HG02571 (cell line): ENCODE data around the gene SEMA5A.

Experiments
- ATAC-seq: cut with Tn5 transposase; IDR thresholded peaks from one replicate; pipeline ENCODE4 v1.9.1; 2021; ENCODE audit warnings: mild to moderate bottlenecking, moderate library complexity; ENCODE audit not compliant: unreplicated experiment

The SEMA5A gene

GRCh38 chr5:9452181-9452580, 93.7 kb downstream of the SEMA5A start:
- no peak for ATAC-seq

- ATAC-seq: no peak
Measured at GRCh38 chr5:9451037-9451436, 94.8 kb downstream of the SEMA5A start.

- ATAC-seq: no peak
Measured at GRCh38 chr5:9447691-9448090, 98.2 kb downstream of the SEMA5A start.

- ATAC-seq: no peak
Measured at GRCh38 chr5:9445826-9446388, 100.0 kb downstream of the SEMA5A start.

- no peak for ATAC-seq
Measured at GRCh38 chr5:9444346-9444745, 101.5 kb downstream of the SEMA5A start.

- ATAC-seq: no peak
Measured at GRCh38 chr5:9441610-9442009, 104.3 kb downstream of the SEMA5A start.

GRCh38 chr5:9440517-9440916, 105.4 kb downstream of the SEMA5A start:
- no peak for ATAC-seq

- no peak for ATAC-seq
Measured at GRCh38 chr5:9439531-9440292, 106.2 kb downstream of the SEMA5A start.

- no peak for ATAC-seq
Measured at GRCh38 chr5:9438596-9439354, 107.1 kb downstream of the SEMA5A start.

- ATAC-seq: no peak
Measured at GRCh38 chr5:9437741-9438240, 108.1 kb downstream of the SEMA5A start.

GRCh38 chr5:9431496-9432258, 114.2 kb downstream of the SEMA5A start:
- no peak for ATAC-seq

GRCh38 chr5:9431151-9431495, 114.8 kb downstream of the SEMA5A start:
- ATAC-seq: no peak

GRCh38 chr5:9430306-9430705, 115.6 kb downstream of the SEMA5A start:
- ATAC-seq: no peak

GRCh38 chr5:9429691-9430215, 116.1 kb downstream of the SEMA5A start:
- no peak for ATAC-seq

GRCh38 chr5:9428272-9428671, 117.6 kb downstream of the SEMA5A start:
- ATAC-seq: no peak

GRCh38 chr5:9425710-9426109, 120.2 kb downstream of the SEMA5A start:
- no peak for ATAC-seq

- no peak for ATAC-seq
Measured at GRCh38 chr5:9423571-9423970, 122.3 kb downstream of the SEMA5A start.

- no peak for ATAC-seq
Measured at GRCh38 chr5:9421884-9422283, 124.0 kb downstream of the SEMA5A start.

- ATAC-seq: no peak
Measured at GRCh38 chr5:9419794-9420193, 126.1 kb downstream of the SEMA5A start.

- no peak for ATAC-seq
Measured at GRCh38 chr5:9415566-9415965, 130.3 kb downstream of the SEMA5A start.

- no peak for ATAC-seq
Measured at GRCh38 chr5:9415091-9415490, 130.8 kb downstream of the SEMA5A start.
